HG03135 (cell line): ENCODE measurements around the gene LCE3A.
"Not testable (repeated sequence)": the region's sequence is repeated elsewhere in the genome, so short reads cannot be mapped to it uniquely, and the experiment has no call there.

Experiments
- ATAC-seq: cut with Tn5 transposase; IDR thresholded peaks from one replicate; pipeline ENCODE4 v1.9.1; 2021; ENCODE audit warnings: mild to moderate bottlenecking, moderate library complexity; ENCODE audit not compliant: unreplicated experiment

The LCE3A gene, protein sequence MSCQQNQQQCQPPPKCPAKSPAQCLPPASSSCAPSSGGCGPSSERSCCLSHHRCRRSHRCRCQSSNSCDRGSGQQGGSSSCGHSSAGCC

DNA sequence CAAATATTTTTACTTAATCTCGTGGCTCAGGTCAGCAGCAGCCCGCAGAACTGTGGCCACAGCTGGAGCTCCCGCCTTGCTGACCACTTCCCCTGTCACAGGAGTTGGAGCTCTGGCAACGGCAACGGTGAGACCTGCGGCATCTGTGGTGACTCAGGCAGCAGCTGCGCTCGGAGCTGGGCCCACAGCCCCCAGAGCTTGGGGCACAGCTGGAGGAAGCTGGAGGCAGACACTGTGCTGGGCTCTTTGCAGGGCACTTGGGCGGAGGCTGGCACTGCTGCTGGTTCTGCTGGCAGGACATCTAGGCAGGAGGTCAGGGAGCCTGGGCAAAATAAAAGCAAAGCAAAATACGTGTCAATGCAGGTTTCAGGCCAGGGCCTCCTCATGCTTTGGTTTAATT is at the start of gene LCE3A:
TSS of gene LCE3A (minus strand) at position 301 of the 400 bp plus-strand sequence. CDS start at position 301, 0 bp downstream.
- no peak for ATAC-seq

DNA sequence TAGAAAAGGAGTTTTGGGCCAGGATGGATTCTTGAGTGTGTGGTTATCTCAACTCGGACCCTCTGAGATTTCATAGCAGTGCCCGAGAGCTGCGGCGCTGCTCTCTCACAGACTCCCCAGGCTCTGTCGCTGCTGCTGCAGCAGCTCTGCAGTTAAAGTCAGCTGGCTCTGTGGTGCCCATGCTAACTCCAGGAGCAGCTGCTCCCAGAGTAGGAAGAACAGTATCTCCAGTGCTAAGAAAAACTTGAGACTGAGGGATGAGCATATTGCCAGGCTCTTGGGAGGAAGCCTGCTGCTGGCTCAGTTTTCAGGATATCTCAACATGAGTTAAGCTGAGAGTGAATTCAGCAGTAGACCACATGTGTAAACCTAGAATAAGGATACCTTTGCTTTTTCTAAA is 44.7 kb upstream of the LCE3A start:
- no peak for ATAC-seq

GRCh38 chr1:152666171-152666570 is 43.3 kb upstream of the LCE3A start:
- not testable (repeated sequence) for ATAC-seq

GRCh38 chr1:152663098-152663497 is 40.2 kb upstream of the LCE3A start, which contains the start of gene LCE2D:
Gene LCE2D (plus strand): TSS chr1:152663380. CDS start chr1:152664106, 726 bp downstream.
- ATAC-seq, result no peak

DNA sequence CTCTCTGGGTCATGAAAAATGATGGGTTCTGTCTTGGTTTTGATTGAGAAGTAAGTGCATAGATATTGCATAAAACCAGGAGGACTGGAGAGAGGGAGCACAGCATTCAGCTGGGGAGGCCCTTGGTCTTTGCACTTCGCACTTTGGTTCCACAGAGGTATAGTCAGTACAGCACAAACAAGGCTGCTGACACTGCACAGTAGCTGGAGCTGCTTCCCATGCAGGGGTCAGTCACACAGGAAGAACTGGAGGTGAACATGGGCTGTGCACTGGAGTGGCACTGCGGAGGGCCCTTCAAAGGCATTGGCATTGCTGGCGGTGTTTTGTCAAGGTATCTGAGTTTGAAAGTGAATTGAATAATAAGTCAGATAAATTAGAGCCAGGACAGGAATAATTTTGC is 35.7 kb upstream of the LCE3A start:
- ATAC-seq, result no peak

DNA sequence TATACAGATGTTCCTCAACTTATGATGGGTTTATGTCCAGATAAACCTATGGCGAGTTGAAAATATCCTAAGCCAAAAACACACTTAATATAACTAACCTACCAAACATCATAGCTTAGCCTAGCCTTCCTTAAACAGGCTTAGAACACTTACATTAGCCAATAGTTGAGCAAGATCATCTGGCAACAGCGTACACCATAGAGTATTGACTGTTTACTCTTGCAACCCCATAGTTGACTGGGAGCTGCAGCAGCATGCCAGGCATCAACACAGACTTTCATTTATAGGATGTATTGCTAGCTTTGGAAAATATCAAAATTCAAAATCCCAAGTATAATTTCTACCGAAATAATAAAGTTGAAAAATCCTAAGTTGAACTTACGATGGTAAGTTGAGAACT is 34.8 kb upstream of the LCE3A start:
- no peak for ATAC-seq

- no peak for ATAC-seq
Measured at GRCh38 chr1:152656459-152656858, 33.6 kb upstream of the LCE3A start.

DNA sequence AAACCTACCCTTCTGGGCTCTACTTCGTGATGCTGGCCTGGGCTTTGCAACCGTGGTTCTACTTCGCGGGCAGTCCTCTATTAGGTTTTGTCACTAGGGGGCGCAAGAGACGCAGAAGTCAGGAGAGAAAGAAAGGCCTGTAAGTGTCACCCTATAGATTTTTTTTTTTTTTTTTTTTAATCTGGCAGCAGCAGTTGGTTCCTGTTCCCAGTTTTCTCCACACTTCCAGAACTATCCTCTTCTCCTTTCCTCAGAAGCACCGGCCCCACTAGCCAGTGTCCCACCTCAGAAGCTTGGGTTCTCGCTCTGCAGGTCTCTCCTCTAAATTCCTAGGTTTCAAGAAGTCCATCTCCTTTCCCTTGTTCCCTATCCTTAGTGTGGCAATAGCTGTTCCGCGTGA is 31.2 kb upstream of the LCE3A start:
- ATAC-seq, result no peak

DNA sequence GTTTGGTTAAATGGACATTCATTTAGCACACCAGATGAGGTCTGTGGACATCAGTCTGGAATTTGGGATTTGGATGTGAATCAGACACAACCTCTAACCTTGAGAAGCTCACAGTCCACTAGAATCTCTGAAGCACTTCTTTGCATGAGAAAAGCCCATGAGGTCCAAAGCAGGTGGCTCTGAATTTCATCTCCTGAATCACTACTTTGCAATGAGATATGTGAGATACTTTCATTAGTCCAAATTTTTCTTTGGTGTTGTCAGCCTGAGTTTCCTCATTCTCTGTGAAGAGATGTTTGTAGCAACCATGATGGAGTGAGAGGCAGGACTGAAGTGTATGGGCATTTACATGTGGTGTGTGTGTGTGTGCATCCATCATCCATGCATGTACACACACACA is 23.8 kb upstream of the LCE3A start:
- ATAC-seq, result no peak

- ATAC-seq, result no peak
Measured at GRCh38 chr1:152645146-152645545, 22.2 kb upstream of the LCE3A start.

DNA sequence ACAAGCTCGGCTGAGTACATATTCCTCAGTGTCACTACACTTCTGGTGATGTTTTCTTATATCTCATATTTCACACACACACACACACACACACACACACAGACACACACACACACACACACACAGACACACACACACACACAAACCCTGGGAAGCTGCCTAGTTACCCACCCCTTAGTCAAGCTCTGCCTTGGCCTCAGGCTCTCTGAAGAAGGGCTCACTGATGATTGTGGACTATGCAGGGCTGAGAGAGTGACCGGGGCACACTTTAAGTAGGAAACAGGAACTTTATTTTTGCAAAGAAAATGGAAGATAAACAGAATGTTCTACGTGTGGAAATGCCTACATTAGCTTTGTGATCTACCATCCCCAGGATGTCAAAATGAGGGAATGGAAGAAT is 21.0 kb upstream of the LCE3A start:
- ATAC-seq, result no peak

DNA sequence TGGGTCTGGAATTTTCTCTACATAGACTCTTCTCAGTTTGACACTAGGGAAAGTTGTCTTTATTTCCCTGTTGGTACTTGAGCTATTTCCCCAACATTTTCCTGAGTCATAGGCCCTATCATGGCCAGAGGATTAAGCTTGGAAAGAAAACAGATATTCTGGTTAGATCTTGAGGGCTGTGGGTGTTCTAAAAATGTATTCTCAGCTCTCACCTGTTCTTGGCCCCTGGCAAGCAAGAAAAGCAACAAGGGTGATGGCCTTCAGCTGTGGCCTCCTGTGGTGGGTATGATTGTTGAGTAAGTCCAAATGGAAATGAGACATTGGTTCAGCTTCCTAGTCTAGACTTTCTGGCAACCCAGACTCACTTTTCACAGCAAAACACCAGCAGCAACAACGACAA is 17.4 kb upstream of the LCE3A start:
- no peak for ATAC-seq

- no peak for ATAC-seq
Measured at GRCh38 chr1:152630596-152630995, 7.7 kb upstream of the LCE3A start.

GRCh38 chr1:152626744-152627143 is 3.8 kb upstream of the LCE3A start:
- no peak for ATAC-seq

GRCh38 chr1:152623203-152623844 is 421 bp upstream of the LCE3A start:
- no peak for ATAC-seq

- ATAC-seq, result no peak
Measured at GRCh38 chr1:152621993-152622392, 910 bp downstream of the LCE3A start.

DNA sequence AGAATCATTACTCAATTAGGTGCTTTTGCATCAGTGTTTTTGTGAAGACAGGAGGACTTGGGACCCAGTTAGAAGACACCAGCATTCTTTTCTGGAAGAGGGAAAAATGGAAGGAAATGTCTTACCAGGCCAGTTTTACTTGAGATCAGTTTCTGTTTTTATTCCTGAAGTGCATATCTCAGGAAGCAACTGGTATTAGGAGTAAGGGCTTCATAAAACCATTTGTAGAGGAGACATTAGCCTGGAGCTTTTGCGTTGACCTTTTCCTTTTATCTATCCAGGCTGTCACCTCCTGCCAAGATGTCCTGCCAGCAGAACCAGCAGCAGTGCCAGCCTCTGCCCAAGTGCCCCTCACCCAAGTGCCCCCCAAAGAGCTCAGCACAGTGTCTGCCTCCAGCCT is 9.4 kb downstream of the LCE3A start, which contains the start of gene LCE3B:
TSS of gene LCE3B (plus strand) at position 301 of the 400 bp plus-strand sequence. CDS start at position 301, 0 bp downstream.
- no peak for ATAC-seq

GRCh38 chr1:152599934-152600333 is 23.0 kb downstream of the LCE3A start, which contains the start of gene LCE3C:
Gene LCE3C (plus strand): TSS chr1:152600234. CDS start chr1:152600732, 498 bp downstream.
- ATAC-seq, result no peak

- no peak for ATAC-seq
Measured at GRCh38 chr1:152596986-152597385, 25.9 kb downstream of the LCE3A start.

DNA sequence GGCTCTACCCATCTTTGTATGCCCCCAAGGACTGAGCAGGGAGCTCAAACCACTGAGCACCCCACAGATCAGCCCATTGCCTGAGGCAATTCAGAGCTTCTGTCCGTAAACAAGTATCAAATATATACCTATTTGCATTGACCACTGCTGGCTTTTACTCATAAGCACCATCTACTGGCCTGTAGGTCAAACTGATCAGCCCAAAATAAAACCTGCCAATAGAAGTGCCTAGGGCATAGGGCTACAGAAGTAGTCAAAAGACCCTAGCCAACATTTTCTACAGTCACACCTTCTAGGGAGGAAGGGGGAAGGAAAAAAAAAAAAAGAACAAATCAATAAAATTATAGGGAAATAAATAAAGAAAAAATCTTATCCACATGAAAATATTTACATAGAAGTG is 37.3 kb downstream of the LCE3A start:
- no peak for ATAC-seq

- ATAC-seq, result no peak
Measured at GRCh38 chr1:152582647-152583046, 40.3 kb downstream of the LCE3A start.

- no peak for ATAC-seq
Measured at GRCh38 chr1:152580433-152580832, 42.5 kb downstream of the LCE3A start, which contains the start of gene LCE3D. Gene LCE3D (minus strand): TSS chr1:152580516. CDS start chr1:152579936, 580 bp downstream.

DNA sequence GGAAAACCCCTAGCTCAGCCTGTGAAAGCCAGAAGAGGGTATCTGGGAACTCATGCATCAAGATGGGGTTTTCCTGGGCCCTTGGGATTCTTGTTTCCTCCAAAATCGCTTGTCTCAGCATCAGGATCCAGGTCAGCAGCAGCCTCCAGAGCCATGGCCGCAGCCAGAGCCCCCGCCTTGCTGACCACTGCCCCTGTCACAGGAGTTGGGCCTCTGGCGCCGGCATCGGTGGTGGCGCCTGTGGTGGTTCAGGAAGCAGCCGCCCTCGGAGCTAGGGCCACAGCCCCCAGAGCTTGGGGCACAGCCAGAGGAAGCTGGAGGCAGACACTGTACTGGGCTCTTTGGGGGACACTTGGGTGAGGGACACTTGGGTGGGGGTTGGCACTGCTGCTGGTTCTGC is 43.4 kb downstream of the LCE3A start:
- not testable (repeated sequence) for ATAC-seq
